Liver (tissue), 3 donors: Measurements from ENCODE around the gene CLCN2.

ENCODE experiments used
- CTCF ChIP-seq: fragments of 150-350 bp; IDR thresholded peaks from 2 replicates; pipeline ENCODE4 v1.5.1; 2017; ENCODE audit warnings: improper control_type of control experiment, low read depth, low read length; ENCODE audit not compliant: missing input control
- NR2F2 ChIP-seq: IDR thresholded peaks from 2 replicates; pipeline ENCODE4 v1.6.1; 2016; ENCODE audit warnings: antibody characterized with exemption
- RXRA ChIP-seq, 2 donors: IDR thresholded peaks; 2 replicates each; pipeline ENCODE4 v1.6.1; 2017 to 2018; ENCODE audit warnings: antibody characterized with exemption in 2 of 2, mild to moderate bottlenecking in 1 of 2
- donor health status: healthy.
- donor health status: healthy.

GRCh38 chr3:184307915-184308314, 53.5 kb downstream of the CLCN2 start:
- no peak for TF ChIP-seq RXRA (IDR thresholded peaks at IDR 0.05)
- no peak for TF ChIP-seq CTCF
- no peak for TF ChIP-seq NR2F2
